HepG2 (cell line): ENCODE measurements around the gene CD79A. TPM values are rescaled to one million over a fixed set of nuclear protein-coding genes. Genes with fewer than 3 reads are reported as not detected.
A peak's percentile ranks its signal among the peaks of the same experiment; 100 is the strongest.

ENCODE experiments used
- ADNP ChIP-seq: sonication (generic); formaldehyde crosslinking; IDR thresholded peaks from 2 replicates; pipeline ENCODE4 v1.4.0; 2020; ENCODE audit warnings: missing genetic modification reagents
- CEBPG ChIP-seq: IDR thresholded peaks from 2 replicates; pipeline ENCODE4 v1.6.1; 2016
- FOSL1 ChIP-seq: sonication (generic); formaldehyde crosslinking; IDR thresholded peaks from 2 replicates; pipeline ENCODE4 v1.9.0; 2021; ENCODE audit warnings: missing genetic modification reagents, borderline replicate concordance
- GTF2F1 ChIP-seq: fragments of 150-350 bp; IDR thresholded peaks from 2 replicates; pipeline ENCODE4 v1.6.1; 2014; ENCODE audit warnings: low read length
- HMGXB3 ChIP-seq: sonication (generic); formaldehyde crosslinking; IDR thresholded peaks from 2 replicates; pipeline ENCODE4 v1.4.0; 2020; ENCODE audit warnings: missing genetic modification reagents, borderline replicate concordance
- LRRFIP1 ChIP-seq: sonication (generic); formaldehyde crosslinking; conservative IDR thresholded peaks from 2 replicates; pipeline ENCODE4 v1.4.0; 2020; ENCODE audit warnings: missing genetic modification reagents
- MAFK ChIP-seq, 2 experiments: IDR thresholded peaks in 1 of 2; conservative IDR thresholded peaks in 1 of 2; 2 replicates each; pipeline ENCODE4 v1.6.1; 2011; ENCODE audit warnings: improper control_type of control experiment in 2 of 2, low read length in 2 of 2
- MLX ChIP-seq: IDR thresholded peaks from 2 replicates; pipeline ENCODE4 v1.6.1; 2016
- MXD1 ChIP-seq: sonication (generic); formaldehyde crosslinking; IDR thresholded peaks from 2 replicates; pipeline ENCODE4 v1.4.0; 2020; ENCODE audit warnings: mild to moderate bottlenecking, missing genetic modification reagents
- MYNN ChIP-seq: sonication (generic); formaldehyde crosslinking; IDR thresholded peaks from 2 replicates; pipeline ENCODE4 v1.4.0; 2020; ENCODE audit warnings: mild to moderate bottlenecking, low read depth, missing genetic modification reagents
- ZFP36 ChIP-seq: fragments of 150-350 bp; IDR thresholded peaks from 2 replicates; pipeline ENCODE4 v1.6.1; 2018; ENCODE audit warnings: borderline replicate concordance, low read length, low read depth; ENCODE audit not compliant: partially characterized antibody
- ZNF547 ChIP-seq: sonication (generic); formaldehyde crosslinking; IDR thresholded peaks from 2 replicates; pipeline ENCODE4 v1.5.1; 2020; ENCODE audit warnings: mild to moderate bottlenecking, missing genetic modification reagents
- ZNF556 ChIP-seq: sonication (generic); formaldehyde crosslinking; IDR thresholded peaks from 2 replicates; pipeline ENCODE4 v1.4.0; 2020; ENCODE audit warnings: mild to moderate bottlenecking, missing genetic modification reagents, borderline replicate concordance
- ZNF800 ChIP-seq: sonication (generic); formaldehyde crosslinking; IDR thresholded peaks from 2 replicates; pipeline ENCODE4 v1.4.0; 2020; ENCODE audit warnings: missing genetic modification reagents
- polyA plus RNA-seq, 8 experiments: library from polyadenylated mRNA; depleted of rRNA in 3 of 8; stranded (reverse) in 7 of 8; unstranded in 1 of 8; fragments of >200 nt; fragmentation: Illumina TruSeq in 4 of 8; extraction: Trizol in 4 of 8; gene quantifications; 2 replicates each; pipeline versions ENCODE4 v1.2.1 to v1.2.3, GENCODE V29; 2011 to 2016; ENCODE audit warnings: low read depth in 4 of 8, missing spikeins in 1 of 8, mixed read lengths in 1 of 8; ENCODE audit not compliant: insufficient read depth in 1 of 8
- total RNA-seq, 5 experiments: library from RNA; depleted of rRNA; stranded (reverse); fragments of >200 nt; fragmentation: Illumina TruSeq; extraction: Trizol; gene quantifications; 2 replicates each; pipeline ENCODE4 v1.2.3, GENCODE V29; 2016; ENCODE audit warnings: low read depth in 1 of 5

The CD79A gene
- total and polyA plus RNA-seq, 2 of the 13 experiments (the other 11 are each of a cell fraction or from before 2014, with no cell fraction given), result 0.24 to 0.33 TPM

- TF ChIP-seq HMGXB3, result peak; percentile 62
- peak; percentile 66; the same call in 1 of the 2 replicates for TF ChIP-seq CEBPG (CRISPR knock-in tag)
- 0 out of 2 replicates have a peak, but pooled peaks have one; percentile 23 for TF ChIP-seq ZNF547 (CRISPR knock-in tag)
- TF ChIP-seq FOSL1 (CRISPR knock-in tag), result no peak
- TF ChIP-seq ZNF800 (CRISPR knock-in tag), result no peak
- no peak for TF ChIP-seq ADNP (CRISPR knock-in tag)
- peak; percentile 77 for TF ChIP-seq GTF2F1
- no peak for TF ChIP-seq ZFP36
- peak; percentile 59; the same call in 1 of the 2 replicates for TF ChIP-seq ZNF556
- TF ChIP-seq LRRFIP1, result no peak
- no peak; the same call in 1 of the 2 replicates for TF ChIP-seq MYNN (CRISPR knock-in tag)
- no peak for TF ChIP-seq MAFK (conservative IDR thresholded peaks at IDR 0.05 in 1 of 2, IDR thresholded peaks at IDR 0.05 in 1 of 2; ENCODE audit: low read length in 2 of 2)
- TF ChIP-seq MXD1 (CRISPR knock-in tag), result peak; percentile 79; the same call in 1 of the 2 replicates
- TF ChIP-seq MLX (CRISPR knock-in tag), result no peak
These were observed 17.3 kb upstream of the CD79A start, which contains the start of gene RPS19 (continued) for GRCh38 chr19:41859618-41860418.
